ENCODE data around the gene SNORC. TPM values are rescaled to one million over a fixed set of nuclear protein-coding genes. Genes with fewer than 3 reads are reported as not detected.

The SNORC gene
- polyA plus RNA-seq, 1 experiment, result 0.25 TPM

DNA sequence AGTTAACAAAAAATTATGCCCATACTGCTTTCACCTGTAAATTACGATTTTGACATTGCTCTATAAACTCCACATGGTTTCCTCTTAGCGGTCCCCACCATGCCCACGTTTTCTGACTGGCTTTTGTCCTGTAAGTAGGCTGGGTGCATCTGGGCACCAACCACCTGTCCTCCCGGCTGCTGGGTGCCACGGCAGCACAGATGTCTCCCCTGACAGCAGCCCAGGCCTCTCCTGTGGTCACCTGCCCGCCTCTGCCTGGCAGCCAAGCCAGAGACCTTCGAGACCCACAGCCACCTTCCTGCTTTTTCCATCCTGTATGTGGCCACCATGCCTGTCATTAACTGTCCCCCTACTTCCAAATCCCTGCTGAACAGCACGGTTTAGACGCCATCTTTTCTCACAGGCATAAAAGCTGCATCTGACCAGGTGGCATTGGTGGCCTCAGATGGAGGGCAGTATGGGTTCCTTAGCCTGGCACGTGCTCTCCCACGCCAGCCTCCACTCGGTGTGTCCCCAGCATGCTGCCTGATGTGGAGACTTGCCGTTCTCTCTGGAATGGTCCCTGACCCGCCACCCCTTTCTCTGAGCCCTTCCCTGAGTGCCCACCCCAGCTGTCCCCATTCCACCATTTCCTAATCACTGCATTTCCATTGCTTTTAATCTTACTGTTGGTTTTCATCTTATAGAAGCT, 18.9 kb downstream of the SNORC start:
- no peak for DNase-seq (ENCODE audit: low read depth)
- H3K27me3 ChIP-seq (ENCODE audit: control insufficient read depth, insufficient read depth, low read length), result no peaks in the 10 kb centered on the region; the same call in 1 of the 2 replicates
- no peaks in the 10 kb centered on the region for H3K36me3 ChIP-seq (ENCODE audit: control insufficient read depth, insufficient read depth, low read length)
- H3K4me3 ChIP-seq (ENCODE audit: low read depth, low read length), result no peak overlapping the region
- TF ChIP-seq, protein P1, sequence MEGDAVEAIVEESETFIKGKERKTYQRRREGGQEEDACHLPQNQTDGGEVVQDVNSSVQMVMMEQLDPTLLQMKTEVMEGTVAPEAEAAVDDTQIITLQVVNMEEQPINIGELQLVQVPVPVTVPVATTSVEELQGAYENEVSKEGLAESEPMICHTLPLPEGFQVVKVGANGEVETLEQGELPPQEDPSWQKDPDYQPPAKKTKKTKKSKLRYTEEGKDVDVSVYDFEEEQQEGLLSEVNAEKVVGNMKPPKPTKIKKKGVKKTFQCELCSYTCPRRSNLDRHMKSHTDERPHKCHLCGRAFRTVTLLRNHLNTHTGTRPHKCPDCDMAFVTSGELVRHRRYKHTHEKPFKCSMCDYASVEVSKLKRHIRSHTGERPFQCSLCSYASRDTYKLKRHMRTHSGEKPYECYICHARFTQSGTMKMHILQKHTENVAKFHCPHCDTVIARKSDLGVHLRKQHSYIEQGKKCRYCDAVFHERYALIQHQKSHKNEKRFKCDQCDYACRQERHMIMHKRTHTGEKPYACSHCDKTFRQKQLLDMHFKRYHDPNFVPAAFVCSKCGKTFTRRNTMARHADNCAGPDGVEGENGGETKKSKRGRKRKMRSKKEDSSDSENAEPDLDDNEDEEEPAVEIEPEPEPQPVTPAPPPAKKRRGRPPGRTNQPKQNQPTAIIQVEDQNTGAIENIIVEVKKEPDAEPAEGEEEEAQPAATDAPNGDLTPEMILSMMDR (IDR thresholded peaks at IDR 0.05; ENCODE audit: insufficient read depth, low read depth, low read length), result no peak
- ChIA-PET CTCF (no interaction called here), POLR2A (no interaction called here)

DNA sequence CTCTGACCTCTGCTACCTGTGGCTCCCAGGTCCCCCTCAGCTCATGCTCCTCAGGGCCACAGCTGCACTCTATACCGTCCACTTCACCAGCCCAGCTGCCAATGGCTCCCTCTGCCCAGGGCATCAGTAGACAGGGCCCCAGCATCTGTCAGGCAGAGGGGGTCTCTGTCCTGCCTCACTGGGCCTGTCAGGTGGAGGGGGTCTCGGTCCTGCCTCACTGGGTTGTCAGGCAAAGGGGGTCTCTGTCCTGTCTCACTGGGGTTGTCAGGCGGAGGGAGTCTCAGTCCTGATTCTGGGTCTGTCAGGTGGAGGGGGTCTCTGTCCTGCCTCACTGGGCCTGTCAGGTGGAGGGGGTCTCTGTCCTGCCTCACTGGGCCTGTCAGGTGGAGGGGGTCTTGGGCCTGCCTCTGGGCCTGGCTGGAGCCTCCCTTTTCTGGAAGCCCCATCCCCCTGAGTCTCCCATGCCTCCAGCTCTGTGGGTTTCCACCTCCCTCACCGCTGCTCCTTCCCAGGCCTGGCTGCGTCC, 19.9 kb downstream of the SNORC start:
- CTCF ChIA-PET, result no interaction called here
- TF ChIP-seq, protein P1 (IDR thresholded peaks at IDR 0.05; ENCODE audit: insufficient read depth, low read depth, low read length), result no peak

GRCh38 chr2:232890536-232890895, 20.5 kb downstream of the SNORC start:
- Histone ChIP-seq H3K27me3 (ENCODE audit: control insufficient read depth, insufficient read depth, low read length) (no peaks in the 10 kb centered on the region), H3K36me3 (ENCODE audit: control insufficient read depth, insufficient read depth, low read length) (no peaks in the 10 kb centered on the region), H3K4me3 (ENCODE audit: low read depth, low read length) (no peak overlapping the region)
- ChIA-PET CTCF (no interaction called here), POLR2A (no interaction called here)
- no peak for DNase-seq (ENCODE audit: low read depth)
- TF ChIP-seq, protein P1 (IDR thresholded peaks at IDR 0.05; ENCODE audit: insufficient read depth, low read depth, low read length), result no peak

More for the DNA sequence above, 19.9 kb downstream of the SNORC start:
- no peaks in the 10 kb centered on the region for H3K36me3 ChIP-seq (ENCODE audit: control insufficient read depth, insufficient read depth, low read length)
- POLR2A ChIA-PET, result no interaction called here
- no peaks in the 10 kb centered on the region for H3K27me3 ChIP-seq (ENCODE audit: control insufficient read depth, insufficient read depth, low read length)
- H3K4me3 ChIP-seq (ENCODE audit: low read depth, low read length), result no peak overlapping the region
- no peak for DNase-seq (ENCODE audit: low read depth)

- DNase-seq (ENCODE audit: low read depth), result no peak
- ChIA-PET CTCF (no interaction called here), POLR2A (no interaction called here)
- no peaks in the 10 kb centered on the region for H3K36me3 ChIP-seq (ENCODE audit: control insufficient read depth, insufficient read depth, low read length)
- H3K4me3 ChIP-seq (ENCODE audit: low read depth, low read length), result no peak overlapping the region
- TF ChIP-seq, protein P1 (IDR thresholded peaks at IDR 0.05; ENCODE audit: insufficient read depth, low read depth, low read length), result no peak
- no peaks in the 10 kb centered on the region for H3K27me3 ChIP-seq (ENCODE audit: control insufficient read depth, insufficient read depth, low read length)
Measured at GRCh38 chr2:232890896-232891601, 21.0 kb downstream of the SNORC start.

- ChIA-PET POLR2A (no interaction called here), CTCF (no interaction called here)
- no peak for DNase-seq (ENCODE audit: low read depth)
- Histone ChIP-seq H3K4me3 (ENCODE audit: low read depth, low read length) (no peak overlapping the region), H3K27me3 (ENCODE audit: control insufficient read depth, insufficient read depth, low read length) (no peaks in the 10 kb centered on the region), H3K36me3 (ENCODE audit: control insufficient read depth, insufficient read depth, low read length) (no peaks in the 10 kb centered on the region)
- TF ChIP-seq, protein P1 (IDR thresholded peaks at IDR 0.05; ENCODE audit: insufficient read depth, low read depth, low read length), result no peak
Measured at GRCh38 chr2:232891621-232892071, 21.6 kb downstream of the SNORC start.
